ENCODE measurements around the gene ADAMTS2.
"Not testable (repeated sequence)": the region's sequence is repeated elsewhere in the genome, so short reads cannot be mapped to it uniquely, and the experiment has no call there.

Gene ADAMTS2

DNA sequence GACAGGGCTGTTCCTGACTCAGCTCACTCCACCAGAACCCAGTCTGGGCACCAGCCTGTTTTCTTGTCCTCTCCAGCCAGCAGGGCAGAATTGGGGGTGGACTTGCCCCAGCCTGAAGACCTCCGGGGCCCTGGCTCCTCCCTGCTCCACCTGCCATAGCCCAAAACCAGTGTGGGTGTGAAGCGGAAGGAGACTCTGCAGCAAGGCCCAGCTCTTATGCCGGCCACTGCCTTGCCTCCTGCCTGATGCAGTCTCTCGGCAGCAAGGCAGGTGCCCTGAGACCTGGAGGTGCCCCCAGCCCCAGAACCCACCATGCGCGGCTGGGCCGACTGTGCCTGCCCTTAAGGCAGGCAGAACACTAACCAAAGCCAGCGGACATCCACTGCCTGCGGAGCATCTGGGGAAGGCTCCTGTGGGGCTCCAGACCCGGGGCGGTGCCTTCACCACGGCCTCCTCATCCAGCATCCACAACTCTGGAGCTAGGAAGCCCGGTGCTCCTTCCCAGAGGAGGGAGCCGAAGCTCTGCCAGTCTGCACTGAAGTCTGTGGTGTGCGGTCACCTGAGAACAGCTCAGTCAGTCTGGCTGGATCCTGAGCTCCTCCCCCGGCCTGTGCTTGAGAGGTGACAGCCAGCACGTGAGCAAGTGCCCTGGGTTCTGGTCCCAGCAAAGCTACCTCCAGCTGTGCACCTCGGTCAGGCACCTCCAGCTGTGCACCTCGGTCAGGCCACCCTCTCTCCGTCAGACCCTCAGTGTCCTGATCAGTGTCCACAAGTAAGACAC is 116.7 kb downstream of the ADAMTS2 start:
- no peak for DNase-seq

- DNase-seq: no peak
Measured at GRCh38 chr5:179227580-179228311, 117.5 kb downstream of the ADAMTS2 start.

DNA sequence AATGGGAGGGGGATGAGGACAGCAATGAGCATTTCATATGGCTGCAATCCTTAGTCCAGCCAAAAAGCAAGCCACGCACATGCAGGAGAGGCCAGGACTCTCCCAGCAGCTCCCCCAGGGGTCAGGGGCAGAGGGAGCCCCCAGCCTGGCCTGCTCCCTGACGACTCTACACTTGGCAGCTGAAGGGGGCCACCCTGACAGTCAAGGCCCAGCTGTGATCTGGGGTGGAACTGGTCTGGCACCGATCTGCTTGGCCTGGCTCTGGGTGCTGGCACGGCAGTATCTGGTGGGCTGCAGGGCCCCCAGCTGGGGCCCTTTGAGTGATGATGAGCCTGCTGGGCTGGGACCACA is 118.1 kb downstream of the ADAMTS2 start:
- no peak for DNase-seq

DNA sequence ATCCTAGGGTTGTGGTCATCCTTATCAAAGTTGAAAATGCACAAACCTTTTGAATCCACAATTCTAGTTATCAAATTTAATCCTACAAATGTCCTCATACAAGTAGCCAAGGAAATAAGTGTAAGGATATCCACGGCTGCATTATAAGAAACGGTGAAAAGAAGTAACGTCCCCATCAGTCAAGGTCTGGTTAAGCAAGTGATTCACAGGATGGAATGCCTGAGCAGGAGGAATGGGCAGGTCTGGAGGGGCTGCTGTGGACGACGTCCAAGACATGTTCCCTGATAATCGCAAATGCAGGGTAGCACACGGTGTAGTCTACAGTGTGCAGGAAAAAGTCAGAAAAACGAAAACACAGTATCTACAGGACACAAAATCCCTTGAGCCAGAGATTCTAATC is 118.6 kb downstream of the ADAMTS2 start:
- no peak for DNase-seq

- no peak for DNase-seq
Measured at GRCh38 chr5:179225387-179225786, 119.9 kb downstream of the ADAMTS2 start.

- DNase-seq: no peak
Measured at GRCh38 chr5:179224741-179225140, 120.5 kb downstream of the ADAMTS2 start.

DNA sequence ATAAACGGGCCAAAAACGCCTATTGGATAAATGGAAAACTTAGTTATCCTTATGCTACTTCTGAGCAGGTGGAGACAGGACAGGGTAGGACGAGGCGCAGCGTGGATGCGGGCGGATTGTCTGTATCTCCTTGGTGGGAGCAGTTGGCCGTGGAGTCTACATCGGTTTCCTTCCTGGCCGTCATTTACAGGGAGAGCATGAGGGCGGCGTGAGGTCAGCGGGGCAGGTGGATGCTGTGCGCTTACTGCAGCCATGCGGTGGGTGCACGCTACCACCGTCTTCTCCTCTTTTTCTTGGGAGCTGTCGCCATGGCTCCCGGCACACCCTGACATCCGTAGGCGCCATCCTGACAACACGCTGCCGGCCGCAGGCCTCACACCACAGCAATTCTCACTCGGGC is 121.3 kb downstream of the ADAMTS2 start:
- no peak for DNase-seq

DNA sequence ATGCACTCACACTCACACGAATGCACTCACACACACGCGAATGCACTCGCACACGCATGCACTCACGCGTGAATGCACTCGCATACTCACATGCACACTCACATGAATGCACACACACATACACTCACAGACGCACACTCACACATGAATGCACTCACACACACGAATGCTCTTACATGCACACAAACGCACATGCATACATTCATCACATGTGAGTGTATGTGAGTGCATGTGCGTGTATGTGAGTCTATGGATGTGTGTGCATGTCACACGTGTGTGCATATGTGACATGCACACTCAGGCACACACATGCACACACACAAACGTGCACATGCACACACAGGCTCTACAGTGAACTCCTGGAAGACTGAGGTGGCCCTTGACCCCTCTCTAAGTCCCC is 121.7 kb downstream of the ADAMTS2 start:
- no peak for DNase-seq

DNA sequence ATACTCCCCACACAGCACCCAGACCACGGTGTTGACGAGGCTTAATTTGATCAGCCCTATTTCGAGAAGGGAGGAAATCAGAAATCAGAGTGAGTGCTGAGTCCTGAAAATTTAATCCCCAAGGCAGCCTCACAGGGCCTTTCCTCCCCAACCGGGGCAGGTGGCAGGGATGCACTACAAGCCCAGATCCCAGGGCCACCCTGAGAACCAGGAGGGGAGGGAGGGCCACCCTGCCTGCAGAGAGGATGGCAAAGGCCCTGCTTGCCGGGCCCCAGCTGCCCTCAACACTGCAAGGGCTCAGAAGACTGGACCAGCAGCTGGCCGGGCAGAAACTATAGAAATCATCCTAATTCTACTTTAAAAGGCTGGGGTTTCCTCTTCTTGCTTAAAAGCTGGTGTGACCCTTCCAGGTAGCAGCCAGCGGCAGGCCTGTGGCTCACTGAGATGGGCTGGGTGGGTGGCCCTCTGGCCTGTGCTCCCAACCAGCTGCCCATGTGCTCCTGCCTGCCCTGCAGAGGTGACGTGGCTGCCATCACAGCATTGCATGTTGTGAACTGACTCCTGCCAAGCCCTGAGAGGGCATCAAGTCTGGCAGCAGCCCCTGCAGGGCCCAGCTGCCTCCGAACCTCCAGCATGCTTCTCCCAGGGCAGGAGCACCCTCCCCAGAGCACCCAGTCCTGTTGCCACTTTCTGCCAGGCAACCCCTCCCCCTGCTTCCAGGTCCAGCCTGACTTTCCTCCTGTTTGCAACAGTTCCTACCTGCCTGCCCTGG is 122.8 kb downstream of the ADAMTS2 start:
- no peak for DNase-seq

- no peak for DNase-seq
Measured at GRCh38 chr5:179221877-179222220, 123.4 kb downstream of the ADAMTS2 start.

GRCh38 chr5:179221196-179221876 is 123.9 kb downstream of the ADAMTS2 start:
- no peak for DNase-seq

GRCh38 chr5:179220716-179221115 is 124.5 kb downstream of the ADAMTS2 start:
- DNase-seq: no peak

DNA sequence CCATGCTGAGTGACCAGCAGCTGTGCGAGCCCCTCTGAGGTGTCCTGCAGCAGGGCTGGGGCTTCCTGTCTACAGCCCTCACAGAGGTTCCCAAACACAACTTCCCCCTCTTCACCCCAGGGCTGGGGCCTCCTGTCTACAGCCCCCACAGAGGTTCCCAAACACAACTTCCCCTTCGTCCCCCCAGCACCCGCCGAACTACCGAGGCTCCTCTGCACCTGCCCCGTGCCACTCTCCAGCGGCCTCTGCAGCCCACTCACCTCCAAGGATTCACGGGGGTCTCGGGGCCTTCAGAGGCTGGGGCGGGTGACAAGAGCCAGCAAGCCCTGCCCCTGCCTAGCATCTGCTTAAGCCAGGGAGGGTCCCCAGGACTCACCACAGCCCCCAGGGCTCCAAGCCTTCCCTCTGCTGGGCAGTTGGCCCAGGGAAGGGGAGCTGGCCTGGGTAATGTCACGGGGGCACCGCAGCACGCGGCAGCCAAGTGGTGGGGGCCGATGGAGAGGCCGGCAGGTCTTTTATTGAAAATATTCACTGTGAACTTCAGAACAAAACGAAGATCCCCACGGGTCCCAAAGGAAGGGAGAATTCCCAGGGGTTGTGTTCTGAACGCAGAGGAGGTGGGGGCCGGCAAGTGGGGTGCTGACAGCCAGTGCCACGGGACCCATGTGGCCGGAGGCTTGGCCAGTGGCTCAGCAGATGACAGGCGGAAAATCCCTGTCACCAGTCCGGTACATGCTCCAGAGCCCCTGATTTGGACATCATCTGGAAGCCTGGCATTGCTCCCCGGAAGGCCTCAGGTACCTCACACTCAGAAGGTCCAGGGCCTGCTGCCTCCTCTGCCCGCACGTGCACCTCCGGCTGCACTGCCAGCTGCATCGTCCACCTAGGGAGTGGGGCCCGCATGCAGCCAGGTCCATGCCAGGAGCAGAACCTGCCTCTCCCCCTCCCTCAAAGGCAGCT is 125.3 kb downstream of the ADAMTS2 start:
- DNase-seq: no peak

GRCh38 chr5:179218943-179219330 is 126.3 kb downstream of the ADAMTS2 start:
- DNase-seq: no peak

DNA sequence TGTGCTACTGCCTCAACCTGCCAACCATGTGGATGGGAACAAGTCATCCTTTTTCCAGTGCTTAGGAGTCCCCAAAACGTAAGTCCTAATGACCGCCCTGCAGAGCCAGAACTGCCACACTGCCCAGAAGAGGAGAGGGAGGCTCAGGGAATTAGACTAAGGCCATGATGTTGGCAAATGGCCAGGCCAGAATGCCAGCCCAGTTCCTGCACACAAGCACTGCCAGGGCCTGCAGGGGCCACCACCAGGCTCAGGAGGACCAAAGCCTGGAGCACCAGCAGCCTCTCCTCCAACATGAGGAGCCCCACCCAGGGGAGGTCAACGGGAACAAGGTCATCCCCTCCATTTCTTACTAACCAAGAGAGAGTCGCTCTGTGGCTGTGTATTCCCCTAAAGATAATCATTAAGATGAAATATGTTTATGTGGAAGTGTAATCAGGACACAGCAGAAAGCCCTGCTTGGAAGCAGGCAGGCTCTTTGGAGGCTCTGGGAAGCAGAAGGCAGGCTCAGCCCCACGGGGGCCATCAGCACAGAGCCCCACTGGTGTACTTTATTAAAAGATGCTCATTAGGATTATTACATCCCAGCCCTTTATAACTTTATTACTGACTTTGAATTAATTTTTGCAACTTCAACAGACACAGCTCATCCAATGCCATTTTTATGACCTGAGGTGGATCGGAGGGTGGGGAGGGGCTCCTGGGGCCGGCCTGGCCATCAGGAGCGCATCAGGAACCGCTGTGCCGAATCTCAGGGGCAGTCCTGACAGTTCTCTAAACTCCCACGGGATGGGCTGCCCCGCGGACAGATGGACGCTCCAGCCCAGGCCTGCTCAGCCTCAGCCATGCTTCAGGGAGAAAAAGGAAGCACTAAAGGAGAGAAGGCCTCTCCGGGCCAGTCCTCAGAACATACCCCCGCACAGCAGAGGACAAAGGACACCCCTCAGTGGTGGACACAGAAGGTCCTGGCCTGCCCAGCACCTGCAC is 127.0 kb downstream of the ADAMTS2 start:
- no peak for DNase-seq

- no peak for DNase-seq
Measured at GRCh38 chr5:179217356-179217755, 127.9 kb downstream of the ADAMTS2 start.

GRCh38 chr5:179216381-179216780 is 128.9 kb downstream of the ADAMTS2 start:
- DNase-seq: not testable (repeated sequence)

DNA sequence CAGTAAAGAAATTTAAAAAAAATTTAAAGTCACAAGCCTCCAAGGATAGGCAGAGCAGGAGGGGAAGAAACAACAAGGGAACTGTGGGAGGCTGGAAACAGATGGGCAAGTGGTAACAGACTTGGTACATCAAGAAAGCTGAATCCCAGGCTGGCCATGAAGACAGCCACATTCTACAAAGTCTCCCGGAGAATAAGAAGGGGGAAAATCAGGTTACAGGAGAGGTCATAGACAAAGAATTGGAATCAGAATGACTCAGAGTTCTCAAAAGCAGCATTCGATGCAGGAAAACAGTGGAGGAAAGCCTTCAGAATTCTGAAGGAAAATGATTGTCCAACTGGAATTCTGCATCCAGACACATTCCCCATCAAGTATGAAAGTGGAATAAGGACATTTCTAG is 129.7 kb downstream of the ADAMTS2 start:
- no peak for DNase-seq

GRCh38 chr5:179214678-179215077 is 130.6 kb downstream of the ADAMTS2 start:
- DNase-seq: no peak

GRCh38 chr5:179212870-179213269 is 132.4 kb downstream of the ADAMTS2 start:
- no peak for DNase-seq

GRCh38 chr5:179211631-179212030 is 133.6 kb downstream of the ADAMTS2 start:
- DNase-seq: no peak
